GM23338 (cell line): Measurements from ENCODE around the gene MSRB1. TPM values are rescaled to one million over a fixed set of nuclear protein-coding genes. Genes with fewer than 3 reads are reported as not detected.
A peak's percentile ranks its signal among the peaks of the same experiment; 100 is the strongest.

Experiments
- ATAC-seq: fragments of 200-7000 bp; cut with Tn5 transposase; 3 replicates; pipeline ENCODE4 v1.9.1; 2020
- DNase-seq: peaks from one replicate; pipeline ENCODE4 v3.0.0-alpha.2; 2015; ENCODE audit warnings: low spot score
- H2AFZ ChIP-seq: fragments of 200-600 bp; sonication (generic); 2 replicates; pipeline ENCODE4 v1.8.0; 2016; ENCODE audit warnings: antibody characterized with exemption, mild to moderate bottlenecking, moderate library complexity
- H3F3A ChIP-seq: fragments of 200-600 bp; sonication (generic); replicated peaks from 2 replicates; pipeline ENCODE4 v1.8.0; 2017; ENCODE audit warnings: antibody characterized with exemption, mixed run types, low read depth
- H3K27ac ChIP-seq: fragments of 200-600 bp; sonication (generic); 2 replicates; pipeline ENCODE4 v1.6.1; 2016; ENCODE audit warnings: low read depth
- H3K27me3 ChIP-seq: fragments of 200-600 bp; sonication (generic); 2 replicates; pipeline ENCODE4 v1.8.0; 2016; ENCODE audit warnings: mild to moderate bottlenecking, mixed run types, moderate library complexity; ENCODE audit not compliant: insufficient read depth
- H3K36me3 ChIP-seq: fragments of 200-600 bp; sonication (generic); 2 replicates; pipeline ENCODE4 v1.8.0; 2016; ENCODE audit warnings: mild to moderate bottlenecking; ENCODE audit not compliant: insufficient read depth
- H3K4me1 ChIP-seq: fragments of 200-600 bp; sonication (generic); 2 replicates; pipeline ENCODE4 v1.8.0; 2016; ENCODE audit warnings: mild to moderate bottlenecking, moderate library complexity; ENCODE audit not compliant: insufficient read depth
- H3K4me2 ChIP-seq: fragments of 200-600 bp; sonication (generic); 2 replicates; pipeline ENCODE4 v1.7.1; 2017; ENCODE audit warnings: mixed run types
- H3K4me3 ChIP-seq: fragments of 200-600 bp; sonication (generic); 2 replicates; pipeline ENCODE4 v1.6.1; 2016; ENCODE audit warnings: mixed run types
- H3K79me2 ChIP-seq: fragments of 200-600 bp; sonication (generic); replicated peaks from 2 replicates; pipeline ENCODE4 v1.8.0; 2017; ENCODE audit warnings: mild to moderate bottlenecking; ENCODE audit not compliant: insufficient read depth
- H3K9me2 ChIP-seq: fragments of 200-600 bp; sonication (generic); 2 replicates; pipeline ENCODE4 v1.8.0; 2017; ENCODE audit not compliant: insufficient read depth
- H4K20me1 ChIP-seq: fragments of 200-600 bp; sonication (generic); replicated peaks from 2 replicates; pipeline ENCODE4 v1.8.0; 2017; ENCODE audit warnings: mild to moderate bottlenecking; ENCODE audit not compliant: insufficient read depth
- H3K27ac Mint-ChIP-seq: 2 replicates; pipeline ENCODE4 v1.8.0; 2020; ENCODE audit warnings: inconsistent platforms, mild to moderate bottlenecking, moderate library complexity, mixed read lengths
- H3K27me3 Mint-ChIP-seq: 3 replicates; pipeline ENCODE4 v1.8.0; 2022; ENCODE audit warnings: low read depth, mild to moderate bottlenecking, moderate library complexity, mixed read lengths, inconsistent platforms; ENCODE audit not compliant: insufficient read depth, poor library complexity
- H3K36me3 Mint-ChIP-seq: 3 replicates; pipeline ENCODE4 v1.8.0; 2021; ENCODE audit warnings: low read depth, mild to moderate bottlenecking, inconsistent platforms, moderate library complexity, mixed read lengths
- H3K4me1 Mint-ChIP-seq: 3 replicates; pipeline ENCODE4 v1.8.0; 2020; ENCODE audit warnings: mild to moderate bottlenecking, inconsistent platforms, mixed read lengths
- H3K4me3 Mint-ChIP-seq: 3 replicates; pipeline ENCODE4 v1.8.0; 2021; ENCODE audit warnings: moderate library complexity, mild to moderate bottlenecking, inconsistent platforms, mixed read lengths
- H3K9me3 Mint-ChIP-seq: 3 replicates; pipeline ENCODE4 v1.8.0; 2020; ENCODE audit warnings: moderate library complexity, mild to moderate bottlenecking, inconsistent platforms, mixed read lengths
- CTCF ChIP-seq, 2 experiments: fragments of 200-600 bp in 1 of 2; sonication (generic) in 1 of 2; conservative IDR thresholded peaks; 2 replicates each; pipeline versions ENCODE4 v1.5.1 to v1.6.1; 2016 to 2017; ENCODE audit warnings: antibody characterized with exemption in 2 of 2, low read depth in 2 of 2, mild to moderate bottlenecking in 2 of 2, moderate library complexity in 1 of 2
- EZH2 ChIP-seq: fragments of 200-600 bp; sonication (generic); IDR thresholded peaks from one replicate; pipeline ENCODE4 v1.8.0; 2017; ENCODE audit warnings: antibody characterized with exemption, mild to moderate bottlenecking, low read depth; ENCODE audit not compliant: unreplicated experiment
- EZH2phosphoT487 ChIP-seq: fragments of 200-600 bp; sonication (generic); IDR thresholded peaks from one replicate; pipeline ENCODE4 v1.8.1; 2018; ENCODE audit warnings: antibody characterized with exemption; ENCODE audit not compliant: unreplicated experiment
- JUNB ChIP-seq: IDR thresholded peaks from one replicate; pipeline ENCODE4 v1.6.1; 2016; ENCODE audit warnings: antibody characterized with exemption; ENCODE audit not compliant: unreplicated experiment
- POLR2AphosphoS5 ChIP-seq: IDR thresholded peaks from 2 replicates; pipeline ENCODE4 v1.6.1; 2016; ENCODE audit warnings: antibody characterized with exemption, low read depth
- STAT1 ChIP-seq: IDR thresholded peaks from one replicate; pipeline ENCODE4 v1.6.1; 2016; ENCODE audit warnings: antibody characterized with exemption; ENCODE audit not compliant: unreplicated experiment
- ZNF331 ChIP-seq: fragments of 250-450 bp; sonication (Bioruptor Pico); IDR thresholded peaks from 2 replicates; pipeline ENCODE4 v1.5.0; 2020; ENCODE audit warnings: low read depth, mild to moderate bottlenecking, moderate library complexity
- polyA plus RNA-seq: library from polyadenylated mRNA; unstranded; fragments of >200 nt; fragmentation: Nextera tagmentation; extraction: Ambion mirVana; gene quantifications from 2 replicates; pipeline ENCODE4 v1.2.1, GENCODE V29; 2016
- total RNA-seq: library from RNA; depleted of rRNA; stranded (reverse); fragments of >200 nt; shearing (Covaris generic); gene quantifications from 2 replicates; pipeline ENCODE4 v1.2.3, GENCODE V29; 2014
- TF ChIP-seq, protein P1 (sequence below): fragments of 250-450 bp; sonication (Bioruptor Pico); IDR thresholded peaks from 2 replicates; pipeline ENCODE4 v1.5.0; 2020; ENCODE audit warnings: mild to moderate bottlenecking, moderate library complexity
- TF ChIP-seq, protein P2 (sequence below): IDR thresholded peaks from 2 replicates; pipeline ENCODE4 v1.6.1; 2016; ENCODE audit warnings: antibody characterized with exemption

MSRB1 gene
- total and polyA plus RNA-seq, 2 experiments from 2014 or later, result 30.4 to 31.3 TPM

- TF ChIP-seq EZH2 (peak; percentile 71), ZNF331 (CRISPR knock-in tag) (no peak), JUNB (no peak), POLR2AphosphoS5 (no peak), EZH2phosphoT487 (peak; percentile 85), STAT1 (no peak), CTCF (conservative IDR thresholded peaks at IDR 0.05; ENCODE audit: low read depth in 2 of 2) (no peak)
- TF ChIP-seq, protein P1, sequence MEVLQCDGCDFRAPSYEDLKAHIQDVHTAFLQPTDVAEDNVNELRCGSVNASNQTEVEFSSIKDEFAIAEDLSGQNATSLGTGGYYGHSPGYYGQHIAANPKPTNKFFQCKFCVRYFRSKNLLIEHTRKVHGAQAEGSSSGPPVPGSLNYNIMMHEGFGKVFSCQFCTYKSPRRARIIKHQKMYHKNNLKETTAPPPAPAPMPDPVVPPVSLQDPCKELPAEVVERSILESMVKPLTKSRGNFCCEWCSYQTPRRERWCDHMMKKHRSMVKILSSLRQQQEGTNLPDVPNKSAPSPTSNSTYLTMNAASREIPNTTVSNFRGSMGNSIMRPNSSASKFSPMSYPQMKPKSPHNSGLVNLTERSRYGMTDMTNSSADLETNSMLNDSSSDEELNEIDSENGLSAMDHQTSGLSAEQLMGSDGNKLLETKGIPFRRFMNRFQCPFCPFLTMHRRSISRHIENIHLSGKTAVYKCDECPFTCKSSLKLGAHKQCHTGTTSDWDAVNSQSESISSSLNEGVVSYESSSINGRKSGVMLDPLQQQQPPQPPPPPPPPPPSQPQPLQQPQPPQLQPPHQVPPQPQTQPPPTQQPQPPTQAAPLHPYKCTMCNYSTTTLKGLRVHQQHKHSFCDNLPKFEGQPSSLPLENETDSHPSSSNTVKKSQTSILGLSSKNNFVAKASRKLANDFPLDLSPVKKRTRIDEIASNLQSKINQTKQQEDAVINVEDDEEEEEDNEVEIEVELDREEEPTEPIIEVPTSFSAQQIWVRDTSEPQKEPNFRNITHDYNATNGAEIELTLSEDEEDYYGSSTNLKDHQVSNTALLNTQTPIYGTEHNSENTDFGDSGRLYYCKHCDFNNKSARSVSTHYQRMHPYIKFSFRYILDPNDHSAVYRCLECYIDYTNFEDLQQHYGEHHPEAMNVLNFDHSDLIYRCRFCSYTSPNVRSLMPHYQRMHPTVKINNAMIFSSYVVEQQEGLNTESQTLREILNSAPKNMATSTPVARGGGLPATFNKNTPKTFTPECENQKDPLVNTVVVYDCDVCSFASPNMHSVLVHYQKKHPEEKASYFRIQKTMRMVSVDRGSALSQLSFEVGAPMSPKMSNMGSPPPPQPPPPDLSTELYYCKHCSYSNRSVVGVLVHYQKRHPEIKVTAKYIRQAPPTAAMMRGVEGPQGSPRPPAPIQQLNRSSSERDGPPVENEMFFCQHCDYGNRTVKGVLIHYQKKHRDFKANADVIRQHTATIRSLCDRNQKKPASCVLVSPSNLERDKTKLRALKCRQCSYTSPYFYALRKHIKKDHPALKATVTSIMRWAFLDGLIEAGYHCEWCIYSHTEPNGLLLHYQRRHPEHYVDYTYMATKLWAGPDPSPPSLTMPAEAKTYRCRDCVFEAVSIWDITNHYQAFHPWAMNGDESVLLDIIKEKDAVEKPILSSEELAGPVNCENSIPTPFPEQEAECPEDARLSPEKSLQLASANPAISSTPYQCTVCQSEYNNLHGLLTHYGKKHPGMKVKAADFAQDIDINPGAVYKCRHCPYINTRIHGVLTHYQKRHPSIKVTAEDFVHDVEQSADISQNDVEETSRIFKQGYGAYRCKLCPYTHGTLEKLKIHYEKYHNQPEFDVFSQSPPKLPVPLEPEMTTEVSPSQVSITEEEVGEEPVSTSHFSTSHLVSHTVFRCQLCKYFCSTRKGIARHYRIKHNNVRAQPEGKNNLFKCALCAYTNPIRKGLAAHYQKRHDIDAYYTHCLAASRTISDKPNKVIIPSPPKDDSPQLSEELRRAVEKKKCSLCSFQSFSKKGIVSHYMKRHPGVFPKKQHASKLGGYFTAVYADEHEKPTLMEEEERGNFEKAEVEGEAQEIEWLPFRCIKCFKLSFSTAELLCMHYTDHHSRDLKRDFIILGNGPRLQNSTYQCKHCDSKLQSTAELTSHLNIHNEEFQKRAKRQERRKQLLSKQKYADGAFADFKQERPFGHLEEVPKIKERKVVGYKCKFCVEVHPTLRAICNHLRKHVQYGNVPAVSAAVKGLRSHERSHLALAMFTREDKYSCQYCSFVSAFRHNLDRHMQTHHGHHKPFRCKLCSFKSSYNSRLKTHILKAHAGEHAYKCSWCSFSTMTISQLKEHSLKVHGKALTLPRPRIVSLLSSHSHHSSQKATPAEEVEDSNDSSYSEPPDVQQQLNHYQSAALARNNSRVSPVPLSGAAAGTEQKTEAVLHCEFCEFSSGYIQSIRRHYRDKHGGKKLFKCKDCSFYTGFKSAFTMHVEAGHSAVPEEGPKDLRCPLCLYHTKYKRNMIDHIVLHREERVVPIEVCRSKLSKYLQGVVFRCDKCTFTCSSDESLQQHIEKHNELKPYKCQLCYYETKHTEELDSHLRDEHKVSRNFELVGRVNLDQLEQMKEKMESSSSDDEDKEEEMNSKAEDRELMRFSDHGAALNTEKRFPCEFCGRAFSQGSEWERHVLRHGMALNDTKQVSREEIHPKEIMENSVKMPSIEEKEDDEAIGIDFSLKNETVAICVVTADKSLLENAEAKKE, result no peak
- TF ChIP-seq, protein P2, sequence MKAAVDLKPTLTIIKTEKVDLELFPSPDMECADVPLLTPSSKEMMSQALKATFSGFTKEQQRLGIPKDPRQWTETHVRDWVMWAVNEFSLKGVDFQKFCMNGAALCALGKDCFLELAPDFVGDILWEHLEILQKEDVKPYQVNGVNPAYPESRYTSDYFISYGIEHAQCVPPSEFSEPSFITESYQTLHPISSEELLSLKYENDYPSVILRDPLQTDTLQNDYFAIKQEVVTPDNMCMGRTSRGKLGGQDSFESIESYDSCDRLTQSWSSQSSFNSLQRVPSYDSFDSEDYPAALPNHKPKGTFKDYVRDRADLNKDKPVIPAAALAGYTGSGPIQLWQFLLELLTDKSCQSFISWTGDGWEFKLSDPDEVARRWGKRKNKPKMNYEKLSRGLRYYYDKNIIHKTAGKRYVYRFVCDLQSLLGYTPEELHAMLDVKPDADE, result no peak
- Histone ChIP-seq H3K27me3 (peaks cover 72% of the 10 kb centered on the region), H3K36me3 (no peaks in the 10 kb centered on the region), H3K4me2 (peak overlapping the region; percentile 82), H3F3A (0 out of 2 replicates have a peak, but pooled peaks cover 6% of the 10 kb centered on the region), H3K27ac (no peak overlapping the region), H3K79me2 (no peaks in the 10 kb centered on the region), H3K9me2 (no peaks in the 10 kb centered on the region), H3K4me1 (peaks cover 27% of the 10 kb centered on the region), H4K20me1 (no peaks in the 10 kb centered on the region), H2AFZ (no peak overlapping the region; the same call in 1 of the 2 replicates), H3K4me3 (peak overlapping the region; percentile 54)
- DNase-seq, result peak; percentile 35
- no peak for ATAC-seq
- peaks cover 31% of the 10 kb centered on the region for H3K4me1 Mint-ChIP-seq
- H3K9me3 Mint-ChIP-seq, result no peaks in the 10 kb centered on the region
- no peaks in the 10 kb centered on the region; the same call in 2 of the 3 replicates for H3K36me3 Mint-ChIP-seq
- H3K27ac Mint-ChIP-seq, result no peak overlapping the region
- H3K4me3 Mint-ChIP-seq, result peak overlapping the region; percentile 66
- H3K27me3 Mint-ChIP-seq, result peaks cover 76% of the 10 kb centered on the region
Observed at GRCh38 chr16:1917665-1918350, 25.2 kb downstream of the MSRB1 start.
